Measurements from ENCODE around the gene PCDH9. TPM values are rescaled to one million over a fixed set of nuclear protein-coding genes. Genes with fewer than 3 reads are reported as not detected.

Gene PCDH9
- polyA plus RNA-seq, 3 donors = 0.03 TPM; not detected in 1

GRCh38 chr13:66723576-66723975 lies 506.6 kb downstream of the PCDH9 start:
- no peak overlapping the region for H3K4me3 Mint-ChIP-seq
- no peaks in the 10 kb centered on the region for H3K36me3 ChIP-seq (replicated peaks in 1 of 2; ENCODE audit: control insufficient read depth in 1 of 2, insufficient read depth in 2 of 2, low read length in 2 of 2)
- H3K27ac ChIP-seq (ENCODE audit: low read depth in 1 of 2, low read length in 2 of 2) = no peak overlapping the region
- H3K36me3 Mint-ChIP-seq = no peaks in the 10 kb centered on the region
- no peak overlapping the region for H3K9ac ChIP-seq (ENCODE audit: insufficient read depth, low read length, poor library complexity, severe bottlenecking)
- no peak overlapping the region for H2AFZ ChIP-seq (ENCODE audit: insufficient read depth, low read depth, low read length, poor library complexity, severe bottlenecking)
- H3K4me3 ChIP-seq (replicated peaks in 1 of 3; ENCODE audit: low read depth in 2 of 3, low read length in 3 of 3) = no peak overlapping the region
- H3K27me3 Mint-ChIP-seq (ENCODE audit: low read depth in 3 of 3) = peaks cover 0 to 2% (median 0%) of the 10 kb centered on the region in 3 donors
- no peak overlapping the region for H3K27ac Mint-ChIP-seq
- H3K9me3 Mint-ChIP-seq = peaks cover 0 to 5% (median 3%) of the 10 kb centered on the region in 7 donors
- H3K4me1 ChIP-seq (ENCODE audit: control insufficient read depth in 1 of 2, insufficient read depth in 2 of 2, low read length in 2 of 2) = no peaks in the 10 kb centered on the region
- no peak for TF ChIP-seq CTCF (IDR thresholded peaks at IDR 0.05)
- no peak overlapping the region for H3K4me2 ChIP-seq (replicated peaks; ENCODE audit: extremely low read depth, low read length, poor library complexity, severe bottlenecking)
- H3K27me3 ChIP-seq (ENCODE audit: control insufficient read depth in 2 of 2, insufficient read depth in 2 of 2, low read length in 2 of 2) = no peaks in the 10 kb centered on the region
- no peaks in the 10 kb centered on the region for H3K79me2 ChIP-seq (ENCODE audit: insufficient read depth, low read length)
- no peak for DNase-seq
- intact Hi-C loops (cut with micrococcal nuclease) = no loop called here
- H4K20me1 ChIP-seq (ENCODE audit: insufficient read depth, low read length) = no peaks in the 10 kb centered on the region
- H3K4me1 Mint-ChIP-seq = no peaks in the 10 kb centered on the region
- no CpG with 5 or more reads among the region's 2 CpGs for WGBS (ENCODE audit: insufficient coverage)
- no peaks in the 10 kb centered on the region for H3K9me3 ChIP-seq (replicated peaks in 1 of 2; ENCODE audit: control insufficient read depth in 1 of 2, insufficient read depth in 1 of 2, low read length in 2 of 2)

GRCh38 chr13:66716538-66716937 lies 513.6 kb downstream of the PCDH9 start:
- Mint-ChIP-seq H3K27me3 (ENCODE audit: low read depth in 3 of 3) (no peaks in the 10 kb centered on the region), H3K9me3 (peaks cover 0 to 3% (median 0%) of the 10 kb centered on the region in 7 donors), H3K4me3 (no peak overlapping the region), H3K27ac (no peak overlapping the region), H3K36me3 (no peaks in the 10 kb centered on the region), H3K4me1 (no peaks in the 10 kb centered on the region)
- H3K4me2 ChIP-seq (replicated peaks; ENCODE audit: extremely low read depth, low read length, poor library complexity, severe bottlenecking) = no peak overlapping the region
- no peak overlapping the region for H3K4me3 ChIP-seq (replicated peaks in 1 of 3; ENCODE audit: low read depth in 2 of 3, low read length in 3 of 3)
- no peaks in the 10 kb centered on the region for H3K4me1 ChIP-seq (ENCODE audit: control insufficient read depth in 1 of 2, insufficient read depth in 2 of 2, low read length in 2 of 2)
- no peak for DNase-seq
- H4K20me1 ChIP-seq (ENCODE audit: insufficient read depth, low read length) = no peaks in the 10 kb centered on the region
- no peak for TF ChIP-seq CTCF (IDR thresholded peaks at IDR 0.05)
- no peaks in the 10 kb centered on the region for H3K9me3 ChIP-seq (replicated peaks in 1 of 2; ENCODE audit: control insufficient read depth in 1 of 2, insufficient read depth in 1 of 2, low read length in 2 of 2)
- H3K79me2 ChIP-seq (ENCODE audit: insufficient read depth, low read length) = no peaks in the 10 kb centered on the region
- H3K27me3 ChIP-seq (ENCODE audit: control insufficient read depth in 2 of 2, insufficient read depth in 2 of 2, low read length in 2 of 2) = no peaks in the 10 kb centered on the region
- H2AFZ ChIP-seq (ENCODE audit: insufficient read depth, low read depth, low read length, poor library complexity, severe bottlenecking) = no peak overlapping the region
- no peaks in the 10 kb centered on the region for H3K36me3 ChIP-seq (replicated peaks in 1 of 2; ENCODE audit: control insufficient read depth in 1 of 2, insufficient read depth in 2 of 2, low read length in 2 of 2)
- H3K9ac ChIP-seq (ENCODE audit: insufficient read depth, low read length, poor library complexity, severe bottlenecking) = no peak overlapping the region
- H3K27ac ChIP-seq (ENCODE audit: low read depth in 1 of 2, low read length in 2 of 2) = no peak overlapping the region
- intact Hi-C loops (cut with micrococcal nuclease) = no loop called here
